ENCODE data around the gene TBX1. TPM values are rescaled to one million over a fixed set of nuclear protein-coding genes. Genes with fewer than 3 reads are reported as not detected.

The TBX1 gene
- 11.8 and 11.9 TPM in 2 replicates for total RNA-seq (2014; rRNA removed; shearing (Covaris generic))

DNA sequence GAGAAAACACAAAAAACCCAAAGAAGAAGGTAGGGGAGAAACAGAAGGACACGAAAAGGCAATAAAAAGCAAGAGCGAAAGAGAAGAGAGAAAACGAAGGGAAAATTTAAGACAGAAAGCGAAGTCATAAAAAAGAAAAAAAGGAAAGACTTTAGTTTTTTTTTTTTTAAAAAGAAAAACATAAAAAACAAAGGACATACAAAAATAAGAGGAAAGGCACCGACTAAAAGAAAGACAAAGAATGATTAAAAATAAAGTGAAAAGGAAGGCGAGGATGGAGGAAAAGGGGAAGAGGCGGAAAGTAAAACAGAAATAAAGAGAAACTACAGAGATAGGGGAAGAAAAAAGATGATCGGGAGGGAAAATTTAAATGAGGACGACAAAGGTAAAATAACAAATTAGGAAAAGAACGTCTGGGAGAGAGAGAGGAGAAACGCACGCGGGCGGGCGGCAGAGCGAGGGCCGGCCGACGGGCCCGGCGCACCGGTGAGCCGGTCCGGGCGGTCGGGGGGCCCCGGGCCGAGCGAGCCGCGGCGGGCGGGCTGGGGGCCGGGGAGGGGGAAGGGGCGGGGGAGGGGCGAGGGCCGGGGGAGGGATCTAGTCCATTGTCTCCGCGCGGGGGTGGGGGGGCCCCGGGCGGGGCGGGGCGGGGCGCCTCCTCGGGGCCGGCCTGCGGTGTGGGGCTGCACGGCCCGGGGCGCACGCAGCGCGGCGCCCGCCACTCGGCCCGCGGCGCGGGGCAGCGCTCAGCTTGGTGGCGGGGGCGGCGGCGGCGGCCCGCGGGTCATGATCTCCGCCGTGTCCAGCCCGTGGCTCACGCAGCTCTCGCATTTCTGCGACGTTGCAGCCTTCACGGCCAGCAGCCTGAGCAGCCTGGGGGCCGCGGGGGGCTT is at the start of gene TBX1:
Gene TBX1 (plus strand): TSS at position 721 of the 893 bp plus-strand sequence. CDS start 66 bp downstream, at position 787.
- Histone ChIP-seq H3K4me1 (peaks cover 5% of the 10 kb centered on the region; the same call in 1 of the 2 replicates), H3K36me3 (peaks cover 23% of the 10 kb centered on the region), H3K27ac (peak within 1 kb of the TSS; percentile 42; the same call in 1 of the 2 replicates), H3K9me3 (replicated peaks) (no peaks in the 10 kb centered on the region), H3K27me3 (no peaks in the 10 kb centered on the region), H3K4me3 (peak within 1 kb of the TSS; percentile 87)
- peak in 1 of 2 experiments; percentile 42 for DNase-seq

DNA sequence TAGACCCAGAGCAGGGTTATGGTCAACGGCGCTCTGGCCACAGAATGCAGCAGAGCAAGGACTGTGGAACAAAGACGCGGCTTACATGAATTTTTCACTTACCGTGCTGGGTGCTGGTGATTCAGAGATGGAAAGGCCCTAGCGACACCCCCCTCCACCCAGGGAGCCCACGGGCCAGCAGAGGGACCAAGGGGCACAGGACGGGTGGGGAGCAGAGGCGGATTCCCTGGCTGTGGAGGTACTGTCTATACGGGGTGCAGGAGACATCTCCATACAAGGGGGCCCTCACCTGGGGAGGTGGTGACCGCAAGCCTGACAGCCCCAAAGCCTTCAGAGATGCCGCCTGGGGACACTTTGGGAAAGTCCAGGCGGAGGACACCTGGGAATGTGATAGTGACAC is 47.3 kb upstream of the TBX1 start:
- H3K27me3 ChIP-seq = peaks cover 24% of the 10 kb centered on the region
- no peaks in the 10 kb centered on the region for H3K36me3 ChIP-seq
- H3K4me1 ChIP-seq = 0 out of 2 replicates have a peak, but pooled peaks cover 3% of the 10 kb centered on the region
- no peak overlapping the region for H3K4me3 ChIP-seq
- no peak overlapping the region for H3K27ac ChIP-seq
- no peak for DNase-seq
- no peaks in the 10 kb centered on the region for H3K9me3 ChIP-seq (replicated peaks)

DNA sequence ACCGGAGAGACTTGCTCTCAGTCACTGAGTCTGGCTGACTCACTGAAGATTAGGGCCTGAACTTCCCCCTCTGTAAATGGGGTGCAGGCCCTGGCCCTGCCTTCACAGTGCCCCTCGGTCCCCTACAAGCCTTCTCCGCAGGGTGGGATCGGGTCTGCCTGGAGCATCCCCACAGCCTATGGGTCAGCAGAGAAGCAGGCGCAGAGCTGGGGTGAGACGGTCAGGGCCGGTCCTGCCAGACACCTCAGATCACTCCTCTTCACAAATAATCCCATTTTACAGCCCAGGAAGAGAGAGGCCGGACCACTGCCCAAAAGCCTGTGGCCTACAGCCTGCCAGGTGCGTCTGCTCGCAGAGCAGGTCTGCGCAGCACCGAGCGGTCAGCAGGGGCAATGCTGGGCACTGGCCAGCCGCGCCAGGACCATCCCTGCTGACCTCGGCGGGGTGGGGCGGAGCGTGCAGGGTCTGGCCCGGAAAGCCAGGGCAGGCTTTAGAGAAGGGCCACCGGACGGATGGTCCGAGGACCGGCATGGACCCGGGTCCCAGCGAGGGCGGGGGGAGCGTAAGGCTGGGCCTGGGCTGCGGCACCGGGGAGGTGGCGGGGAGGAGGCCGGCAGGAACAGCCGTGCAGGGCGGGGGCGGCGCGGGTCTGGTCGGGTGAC is 46.8 kb upstream of the TBX1 start:
- Histone ChIP-seq H3K4me1 (0 out of 2 replicates have a peak, but pooled peaks cover 3% of the 10 kb centered on the region), H3K4me3 (peak overlapping the region; percentile 64), H3K27me3 (peaks cover 19% of the 10 kb centered on the region), H3K27ac (no peak overlapping the region), H3K9me3 (replicated peaks) (no peaks in the 10 kb centered on the region), H3K36me3 (no peaks in the 10 kb centered on the region)
- no peak for DNase-seq

DNA sequence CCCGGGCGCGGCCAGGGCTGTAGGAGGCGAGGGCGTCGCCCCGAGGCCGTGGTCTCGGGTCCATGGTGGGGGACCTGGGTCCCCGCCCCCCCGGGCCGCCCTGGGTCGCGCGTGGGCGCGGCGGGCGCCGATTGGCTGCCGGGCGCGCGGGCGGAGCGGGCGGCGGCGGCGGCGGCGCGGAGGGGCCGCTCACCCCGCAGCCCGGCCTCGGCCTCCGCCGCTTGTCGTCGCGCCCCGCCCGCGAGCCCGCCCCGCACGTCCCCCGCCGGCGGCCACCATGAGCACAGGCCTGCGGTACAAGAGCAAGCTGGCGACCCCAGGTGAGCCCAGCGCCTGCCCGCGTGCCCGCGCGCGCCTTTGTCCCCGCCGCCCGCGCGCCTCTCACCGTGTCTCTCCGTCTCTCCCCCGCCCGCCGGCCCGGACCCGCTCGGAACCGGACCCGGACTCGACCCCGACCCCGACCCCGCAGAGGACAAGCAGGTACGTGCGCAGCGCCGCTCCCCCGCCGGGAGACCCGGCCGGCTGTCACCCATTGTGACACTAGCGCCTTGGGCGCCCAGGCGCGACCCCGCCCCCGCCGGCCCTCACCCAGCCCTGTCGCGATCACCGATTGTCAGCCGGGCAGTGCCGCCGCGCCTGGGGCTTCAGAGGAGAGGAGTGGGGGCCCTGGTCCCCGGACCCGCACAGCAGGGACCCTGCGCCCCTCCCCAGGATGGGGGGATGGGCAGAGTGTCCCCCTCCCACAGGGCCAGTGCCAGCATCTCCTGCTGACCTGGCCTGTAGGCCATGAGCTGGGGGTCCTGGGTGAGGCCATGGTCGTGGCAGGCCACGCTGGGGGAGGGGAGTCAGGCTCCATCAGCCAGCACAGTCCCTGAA is 46.0 kb upstream of the TBX1 start, which contains the start of gene SEPTIN5:
Gene SEPTIN5 (plus strand): TSS at position 192 of the 876 bp plus-strand sequence. CDS start 86 bp downstream, at position 278.
- no peaks in the 10 kb centered on the region for H3K36me3 ChIP-seq
- H3K4me1 ChIP-seq = 0 out of 2 replicates have a peak, but pooled peaks cover 3% of the 10 kb centered on the region
- DNase-seq = no peak
- H3K27me3 ChIP-seq = peaks cover 11% of the 10 kb centered on the region; the same call in 1 of the 2 replicates
- H3K9me3 ChIP-seq (replicated peaks) = no peaks in the 10 kb centered on the region
- no peak within 1 kb of the TSS for H3K27ac ChIP-seq
- H3K4me3 ChIP-seq = peak within 1 kb of the TSS; percentile 64

DNA sequence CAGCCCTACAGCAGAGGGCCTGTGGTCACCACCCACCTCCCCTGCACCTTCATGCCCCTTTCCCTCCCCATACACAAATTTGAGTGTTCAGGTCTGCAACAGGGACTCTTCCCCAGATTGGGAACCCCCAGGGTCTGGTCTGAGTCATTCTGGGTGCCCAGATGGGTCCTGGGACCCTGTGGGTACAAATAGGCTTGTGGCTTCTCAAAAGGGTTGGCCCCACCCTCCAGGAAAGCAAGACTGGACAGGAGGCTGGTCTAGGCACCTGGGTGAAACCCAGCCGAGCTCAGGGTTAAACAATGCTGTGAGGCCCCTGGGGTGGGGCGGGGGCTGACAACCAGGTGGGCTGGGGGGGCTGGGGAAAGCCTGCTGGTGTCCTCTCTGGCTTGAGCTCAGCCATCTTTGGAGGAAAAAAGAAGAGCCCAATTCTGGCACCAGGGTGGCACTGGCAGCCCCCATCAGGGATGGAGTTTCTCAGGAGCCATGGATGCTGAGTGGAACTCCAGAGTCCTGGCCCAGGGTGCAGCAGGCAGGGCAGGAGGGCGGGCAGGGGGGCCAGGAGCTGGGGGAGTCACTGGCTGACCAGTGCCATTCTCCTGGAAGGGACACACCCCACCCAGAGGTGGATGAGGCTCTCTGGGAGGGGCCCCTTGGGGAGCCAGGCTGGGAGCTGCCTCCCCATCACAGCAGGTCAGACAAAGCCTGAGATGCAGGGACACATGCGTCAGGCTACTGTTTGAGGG is 45.2 kb upstream of the TBX1 start:
- H3K4me1 ChIP-seq = 0 out of 2 replicates have a peak, but pooled peaks cover 3% of the 10 kb centered on the region
- no peaks in the 10 kb centered on the region for H3K9me3 ChIP-seq (replicated peaks)
- peak overlapping the region; percentile 64 for H3K4me3 ChIP-seq
- no peaks in the 10 kb centered on the region for H3K36me3 ChIP-seq
- peaks cover 11% of the 10 kb centered on the region; the same call in 1 of the 2 replicates for H3K27me3 ChIP-seq
- no peak for DNase-seq
- no peak overlapping the region for H3K27ac ChIP-seq

DNA sequence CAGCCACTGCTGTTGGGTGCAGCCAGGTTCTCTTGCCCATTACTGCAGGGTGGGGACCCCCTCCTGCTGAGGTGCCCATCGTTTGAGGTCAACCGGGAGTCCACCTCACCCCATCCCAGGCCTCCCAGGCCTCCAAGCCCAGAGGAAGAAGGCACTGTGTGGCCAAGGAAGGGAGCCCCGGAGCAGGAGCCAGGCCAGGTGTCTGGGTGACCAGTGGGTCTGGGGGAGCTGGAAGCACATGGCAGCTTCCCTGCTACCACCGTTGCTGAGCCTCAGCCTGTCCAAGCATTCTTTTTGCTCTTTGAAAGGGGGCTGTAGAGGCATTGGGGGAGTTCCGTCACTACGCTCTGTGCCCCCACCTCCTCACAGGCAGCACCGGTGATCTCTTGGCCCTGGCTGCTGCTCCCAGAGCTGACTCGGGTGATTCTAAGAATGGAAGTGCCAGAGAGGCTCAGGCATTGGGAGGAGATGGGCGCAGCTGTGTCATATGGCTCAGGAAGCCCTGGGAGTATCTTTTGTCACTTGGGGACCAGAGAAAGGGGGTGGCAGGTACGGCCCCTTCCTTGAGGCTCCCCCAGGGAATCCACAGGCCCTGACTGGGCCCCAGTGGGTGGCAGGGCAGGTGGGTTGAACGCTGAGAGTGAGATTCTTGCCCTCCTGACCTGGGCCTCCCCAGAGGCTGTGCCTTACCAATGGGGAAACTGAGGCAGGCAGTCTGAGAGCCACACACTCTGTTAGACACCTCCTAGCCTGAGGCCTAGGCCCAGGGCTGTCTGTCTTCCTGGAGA is 44.3 kb upstream of the TBX1 start:
- DNase-seq = no peak
- Histone ChIP-seq H3K4me1 (0 out of 2 replicates have a peak, but pooled peaks cover 3% of the 10 kb centered on the region), H3K36me3 (no peaks in the 10 kb centered on the region), H3K27me3 (peaks cover 11% of the 10 kb centered on the region; the same call in 1 of the 2 replicates), H3K4me3 (no peak overlapping the region), H3K9me3 (replicated peaks) (no peaks in the 10 kb centered on the region), H3K27ac (no peak overlapping the region)

DNA sequence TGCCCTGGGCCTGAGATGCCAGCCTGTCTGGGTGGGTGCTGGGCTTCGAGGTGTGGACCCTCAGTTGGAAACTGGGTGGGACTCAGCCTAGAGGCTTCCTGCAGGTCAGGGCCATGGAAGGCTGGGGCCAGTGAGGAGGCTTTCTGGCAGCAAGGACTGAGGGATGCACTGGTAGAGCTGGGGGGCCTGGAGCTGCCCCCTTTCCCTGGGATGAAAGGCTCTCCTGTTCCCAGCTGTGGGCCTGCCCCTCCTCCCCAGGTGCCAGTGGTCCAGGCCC is 43.8 kb upstream of the TBX1 start:
- H3K27ac ChIP-seq = no peak overlapping the region
- H3K4me3 ChIP-seq = no peak overlapping the region
- DNase-seq = no peak
- H3K4me1 ChIP-seq = 0 out of 2 replicates have a peak, but pooled peaks cover 3% of the 10 kb centered on the region
- no peaks in the 10 kb centered on the region for H3K36me3 ChIP-seq
- peaks cover 10% of the 10 kb centered on the region; the same call in 1 of the 2 replicates for H3K27me3 ChIP-seq
- no peaks in the 10 kb centered on the region for H3K9me3 ChIP-seq (replicated peaks)

DNA sequence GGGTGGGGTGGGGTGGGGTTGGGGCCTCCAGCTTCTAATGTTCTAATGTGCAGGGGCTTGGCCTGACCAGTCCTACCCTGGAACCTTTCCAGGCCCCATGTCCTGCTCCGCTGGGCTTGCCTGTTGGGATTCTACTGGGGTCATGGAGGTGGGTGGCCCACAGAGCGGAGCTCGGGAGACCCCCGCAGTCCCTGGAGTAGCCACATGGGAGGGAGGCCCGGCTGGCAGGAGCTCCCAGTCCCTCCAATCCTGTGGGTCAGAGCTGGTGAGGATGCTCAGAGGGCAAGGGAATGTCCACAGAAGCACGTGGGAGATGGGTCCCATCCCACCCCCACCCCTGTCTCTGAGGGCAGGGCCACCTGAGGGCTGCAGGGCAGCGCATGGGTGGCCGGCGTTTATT is 43.4 kb upstream of the TBX1 start:
- peaks cover under 1% of the 10 kb centered on the region; the same call in 1 of the 2 replicates for H3K36me3 ChIP-seq
- DNase-seq = no peak
- 0 out of 2 replicates have a peak, but pooled peaks cover 3% of the 10 kb centered on the region for H3K4me1 ChIP-seq

DNA sequence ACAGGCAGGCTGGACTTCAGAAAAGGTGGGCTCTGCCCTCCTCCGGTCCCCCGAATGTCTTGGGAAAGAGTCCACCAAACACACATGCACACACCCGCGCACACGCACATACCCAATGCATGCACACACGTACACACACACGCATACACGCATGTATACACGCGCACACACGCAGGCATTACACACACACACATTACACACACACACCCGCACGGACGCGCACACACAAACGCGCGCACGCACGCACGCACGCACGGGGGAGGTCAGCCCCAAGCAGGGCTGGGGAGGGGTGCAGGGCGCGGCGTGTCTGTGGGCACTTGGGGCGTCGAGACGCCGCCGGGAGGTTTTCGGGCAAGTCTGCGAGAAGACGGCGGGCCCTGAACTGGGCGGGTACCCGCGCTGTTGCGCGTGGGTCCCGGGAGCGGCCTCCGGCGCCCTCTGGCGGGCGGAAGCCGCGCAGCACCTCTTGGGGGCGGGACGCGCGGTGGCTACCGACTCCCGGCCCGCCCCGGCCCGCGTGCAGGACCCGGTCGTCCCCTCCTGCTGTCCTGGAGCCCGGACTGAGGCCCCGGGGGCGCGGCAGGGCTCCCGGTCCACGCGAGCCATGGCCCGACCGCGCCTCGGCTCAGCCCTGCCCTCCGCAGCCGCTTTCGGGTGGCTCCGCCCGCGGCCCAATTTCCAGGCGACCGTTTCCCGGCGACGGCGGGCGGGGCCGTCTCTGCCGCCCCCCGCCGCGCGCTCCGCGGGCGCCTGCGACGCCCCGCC is 42.7 kb upstream of the TBX1 start:
- Histone ChIP-seq H3K27ac (no peak overlapping the region; the same call in 1 of the 2 replicates), H3K36me3 (peaks cover 5% of the 10 kb centered on the region; the same call in 1 of the 2 replicates), H3K4me1 (0 out of 2 replicates have a peak, but pooled peaks cover 3% of the 10 kb centered on the region), H3K4me3 (peak overlapping the region; percentile 69), H3K27me3 (peaks cover 6% of the 10 kb centered on the region; the same call in 1 of the 2 replicates), H3K9me3 (replicated peaks) (no peaks in the 10 kb centered on the region)
- peak; percentile 68 to 77 for DNase-seq

More for the DNA sequence above, 43.4 kb upstream of the TBX1 start:
- no peak overlapping the region for H3K27ac ChIP-seq
- H3K27me3 ChIP-seq = peaks cover 7% of the 10 kb centered on the region; the same call in 1 of the 2 replicates
- no peak overlapping the region for H3K4me3 ChIP-seq
- no peaks in the 10 kb centered on the region for H3K9me3 ChIP-seq (replicated peaks)

DNA sequence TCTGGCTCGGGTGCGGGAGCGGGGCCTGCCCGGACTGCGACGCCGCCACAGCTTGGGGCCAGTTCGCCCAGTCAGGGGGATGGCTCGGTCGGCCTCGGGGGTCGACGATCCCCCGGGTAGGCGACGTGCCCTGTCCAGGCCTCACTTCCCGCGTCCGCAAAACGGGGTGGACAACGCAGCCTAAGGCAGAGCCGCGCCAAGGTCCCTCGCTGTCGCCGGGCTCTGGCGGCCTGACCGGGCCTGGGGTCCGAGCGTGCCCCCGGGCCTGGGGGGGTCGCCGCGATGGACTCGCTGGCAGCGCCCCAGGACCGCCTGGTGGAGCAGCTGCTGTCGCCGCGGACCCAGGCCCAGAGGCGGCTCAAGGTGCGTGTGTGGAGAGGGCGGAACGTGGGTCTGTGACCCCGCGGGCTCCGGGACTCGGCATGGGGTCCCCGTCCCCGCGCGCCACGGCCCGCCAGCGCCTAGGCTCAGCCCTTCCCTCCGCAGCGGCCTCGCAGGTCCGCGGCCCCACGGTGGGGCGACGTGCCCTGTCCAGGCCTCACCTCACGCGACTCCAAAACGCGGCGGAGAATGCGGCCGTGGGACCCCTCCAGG is 42.0 kb upstream of the TBX1 start:
- peak overlapping the region; percentile 30; the same call in 1 of the 2 replicates for H3K27ac ChIP-seq
- H3K4me3 ChIP-seq = peak overlapping the region; percentile 69
- DNase-seq = no peak
- H3K27me3 ChIP-seq = peaks cover 3% of the 10 kb centered on the region; the same call in 1 of the 2 replicates
- H3K36me3 ChIP-seq = peaks cover 5% of the 10 kb centered on the region; the same call in 1 of the 2 replicates
- H3K4me1 ChIP-seq = 0 out of 2 replicates have a peak, but pooled peaks cover 3% of the 10 kb centered on the region
- no peaks in the 10 kb centered on the region for H3K9me3 ChIP-seq (replicated peaks)

DNA sequence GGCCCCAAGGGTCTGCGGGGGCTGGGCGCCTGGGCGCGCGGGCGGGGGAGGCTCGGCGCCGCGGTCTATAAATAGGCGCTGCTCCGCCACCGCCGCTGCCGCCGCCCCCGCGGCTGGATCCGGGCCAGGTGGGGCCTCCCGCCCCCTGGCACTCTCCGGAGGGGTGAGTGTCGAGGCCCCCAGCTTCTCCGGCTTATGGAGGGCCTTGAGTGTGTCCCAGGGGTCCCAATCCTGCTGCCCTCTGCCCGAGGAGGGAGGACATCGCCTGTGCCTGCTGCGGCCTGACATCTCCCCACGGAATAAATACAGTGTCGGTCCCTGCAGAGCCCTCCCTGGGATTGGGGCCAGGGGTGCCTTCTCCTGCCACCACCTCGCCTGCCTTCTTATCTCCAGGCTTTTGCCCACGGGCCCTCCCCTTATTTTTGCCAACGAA is 41.5 kb upstream of the TBX1 start:
- Histone ChIP-seq H3K4me1 (0 out of 2 replicates have a peak, but pooled peaks cover 3% of the 10 kb centered on the region), H3K27ac (peak overlapping the region; percentile 30; the same call in 1 of the 2 replicates), H3K4me3 (peak overlapping the region; percentile 69)

More for the DNA sequence above, 41.5 kb upstream of the TBX1 start:
- H3K9me3 ChIP-seq (replicated peaks) = no peaks in the 10 kb centered on the region
- H3K27me3 ChIP-seq = peaks cover 3% of the 10 kb centered on the region; the same call in 1 of the 2 replicates
- H3K36me3 ChIP-seq = peaks cover 5% of the 10 kb centered on the region; the same call in 1 of the 2 replicates
- no peak for DNase-seq

All from SJCRH30 (cell line).